ENCODE data around the gene ARHGDIB.

ARHGDIB gene

GRCh38 chr12:14957551-14958168 is 3.7 kb downstream of the ARHGDIB start:
- TF ChIP-seq CTCF (IDR thresholded peaks at IDR 0.05; ENCODE audit: control extremely low read depth, extremely low read depth, low read depth, missing control alignments) = no peak
- no peak for DNase-seq (ENCODE audit: extremely low spot score)
- ChIA-PET POLR2A (interaction anchor here (1.8 kb wide), 1 partner anchor 187 kb away, joined by 8 read pairs; a partner anchor contains a TSS), CTCF (interaction anchor here (1.6 to 2.9 kb wide), 2 partner anchors 20 to 38 kb away, joined by 7 to 9 read pairs; partner anchors contain the start of gene ERP27)

GRCh38 chr12:14956905-14957304 is 4.5 kb downstream of the ARHGDIB start:
- ChIA-PET POLR2A (interaction anchor here (1.0 to 1.2 kb wide), 2 partner anchors 183 to 186 kb away, joined by 3 read pairs; a partner anchor contains a TSS), CTCF (interaction anchor here (1.0 to 2.9 kb wide), 4 partner anchors 10 to 111 kb away, joined by 3 to 9 read pairs (median 5); partner anchors contain the start of gene ERP27)
- DNase-seq (ENCODE audit: extremely low spot score) = no peak
- TF ChIP-seq CTCF (IDR thresholded peaks at IDR 0.05; ENCODE audit: control extremely low read depth, extremely low read depth, low read depth, missing control alignments) = no peak

- ChIA-PET POLR2A (interaction anchor here (1.0 to 1.2 kb wide), 2 partner anchors 182 to 185 kb away, joined by 3 read pairs; a partner anchor contains a TSS), CTCF (interaction anchor here (1.0 to 2.9 kb wide), 4 partner anchors 10 to 110 kb away, joined by 3 to 9 read pairs (median 5); partner anchors contain the start of gene ERP27)
- DNase-seq (ENCODE audit: extremely low spot score) = peak; percentile 19
- no peak for TF ChIP-seq CTCF (IDR thresholded peaks at IDR 0.05; ENCODE audit: control extremely low read depth, extremely low read depth, low read depth, missing control alignments)
Observed at GRCh38 chr12:14956024-14956891, 5.1 kb downstream of the ARHGDIB start.

- no peak for DNase-seq (ENCODE audit: extremely low spot score)
- CTCF ChIA-PET = interaction anchor here (1.4 kb wide), 1 partner anchor 10 kb away, joined by 4 read pairs; no protein-coding TSS in a partner anchor
- POLR2A ChIA-PET = no interaction called here
- TF ChIP-seq CTCF (IDR thresholded peaks at IDR 0.05; ENCODE audit: control extremely low read depth, extremely low read depth, low read depth, missing control alignments) = no peak
Observed at GRCh38 chr12:14954269-14954668, 7.1 kb downstream of the ARHGDIB start.

- no peak for DNase-seq (ENCODE audit: extremely low spot score)
- TF ChIP-seq CTCF (IDR thresholded peaks at IDR 0.05; ENCODE audit: control extremely low read depth, extremely low read depth, low read depth, missing control alignments) = no peak
- ChIA-PET CTCF (interaction anchor here (1.4 kb wide), 1 partner anchor 9 kb away, joined by 4 read pairs; no protein-coding TSS in a partner anchor), POLR2A (no interaction called here)
Observed at GRCh38 chr12:14953752-14954151, 7.6 kb downstream of the ARHGDIB start.

GRCh38 chr12:14952299-14952921 is 9.0 kb downstream of the ARHGDIB start:
- POLR2A ChIA-PET = interaction anchor here (0.6 kb wide), 1 partner anchor 26 kb away, joined by 4 read pairs; no protein-coding TSS in a partner anchor

More at GRCh38 chr12:14952299-14952921, 9.0 kb downstream of the ARHGDIB start:
- CTCF ChIA-PET = interaction anchor here (1.1 to 1.5 kb wide), 2 partner anchors 9 to 43 kb away, joined by 3 to 4 read pairs; partner anchors contain the start of gene ARHGDIB
- peak; percentile 28 for DNase-seq (ENCODE audit: extremely low spot score)
- no peak for TF ChIP-seq CTCF (IDR thresholded peaks at IDR 0.05; ENCODE audit: control extremely low read depth, extremely low read depth, low read depth, missing control alignments)

Measured in GM10248 (cell line).